Superior temporal gyrus (tissue), 1 donor: ENCODE results near the gene GYG1.
"Not testable (repeated sequence)": the region's sequence is repeated elsewhere in the genome, so short reads cannot be mapped to it uniquely, and the experiment has no call there.

Experiments used
- DNase-seq: peaks from one replicate; pipeline ENCODE4 v3.0.0-alpha.2; 2016; ENCODE audit errors: extremely low spot score

Gene GYG1

GRCh38 chr3:148987551-148987950 lies 3.8 kb upstream of the GYG1 start:
- not testable (repeated sequence) for DNase-seq

GRCh38 chr3:148990236-148990635 lies 1.1 kb upstream of the GYG1 start:
- DNase-seq: peak; percentile 14

GRCh38 chr3:148992027-148992634 lies 791 bp downstream of the GYG1 start:
- peak; percentile 37 for DNase-seq

- no peak for DNase-seq
These were observed 1.4 kb downstream of the GYG1 start for GRCh38 chr3:148992635-148993255.

GRCh38 chr3:148997623-148998022 lies 6.3 kb downstream of the GYG1 start:
- no peak for DNase-seq

GRCh38 chr3:148998297-148998696 lies 7.0 kb downstream of the GYG1 start:
- no peak for DNase-seq

GRCh38 chr3:148998715-148999423 lies 7.5 kb downstream of the GYG1 start:
- no peak for DNase-seq

- no peak for DNase-seq
These were observed 8.5 kb downstream of the GYG1 start for GRCh38 chr3:148999806-149000205.

GRCh38 chr3:149000206-149000745 lies 8.9 kb downstream of the GYG1 start:
- DNase-seq: no peak

GRCh38 chr3:149001727-149002126 lies 10.4 kb downstream of the GYG1 start:
- DNase-seq: no peak

- no peak for DNase-seq
These were observed 12.4 kb downstream of the GYG1 start for GRCh38 chr3:149003653-149004305.

GRCh38 chr3:149004622-149005021 lies 13.3 kb downstream of the GYG1 start:
- DNase-seq: no peak

GRCh38 chr3:149005416-149005815 lies 14.1 kb downstream of the GYG1 start:
- no peak for DNase-seq

GRCh38 chr3:149007567-149008257 lies 16.4 kb downstream of the GYG1 start:
- no peak for DNase-seq

GRCh38 chr3:149009732-149010131 lies 18.4 kb downstream of the GYG1 start:
- DNase-seq: no peak

GRCh38 chr3:149010504-149010951 lies 19.2 kb downstream of the GYG1 start:
- no peak for DNase-seq

- no peak for DNase-seq
These were observed 19.6 kb downstream of the GYG1 start for GRCh38 chr3:149010966-149011365.

GRCh38 chr3:149011676-149012075 lies 20.3 kb downstream of the GYG1 start:
- no peak for DNase-seq

GRCh38 chr3:149013726-149014125 lies 22.4 kb downstream of the GYG1 start:
- DNase-seq: no peak

GRCh38 chr3:149015393-149015792 lies 24.1 kb downstream of the GYG1 start:
- no peak for DNase-seq

GRCh38 chr3:149016242-149016641 lies 24.9 kb downstream of the GYG1 start:
- no peak for DNase-seq
